Dermis lymphatic vessel endothelial cell (primary cell): ENCODE results near the gene CALML5. TPM values are rescaled to one million over a fixed set of nuclear protein-coding genes. Genes with fewer than 3 reads are reported as not detected.

Experiments used
- total RNA-seq: library from RNA; depleted of rRNA; stranded (reverse); fragments of >200 nt; gene quantifications from 2 replicates; pipeline ENCODE4 v1.2.1, GENCODE V29; 2014

CALML5 gene
- not detected in 2 replicates for total RNA-seq

GRCh38 chr10:5499493-5500140, at the start of gene CALML5:
Gene CALML5, minus strand, starts transcription at chr10:5499570. Its CDS starts 132 bp downstream, at chr10:5499438.

GRCh38 chr10:5524641-5525560, 25.5 kb upstream of the CALML5 start, which contains the start of gene CALML3:
Gene CALML3, plus strand, starts transcription at chr10:5524961. Its CDS starts 125 bp downstream, at chr10:5525086.

Other genes with a start within 250 kb of the CALML5 start
- gene UCN3, start 134.6 kb downstream of the CALML5 start, total RNA-seq: not detected in 2 replicates
- not detected in 2 replicates for gene TUBAL3, start 94.7 kb downstream of the CALML5 start, total RNA-seq
- 10.9 and 32.3 TPM in 2 replicates for gene NET1, start 87.0 kb downstream of the CALML5 start, total RNA-seq
- gene CALML3, start 25.4 kb upstream of the CALML5 start, total RNA-seq: not detected in 2 replicates
- gene ASB13, start 167.0 kb upstream of the CALML5 start, total RNA-seq: 22.2 and 33.0 TPM in 2 replicates
- gene TASOR2, start 185.3 kb upstream of the CALML5 start, total RNA-seq: 39.4 and 64.1 TPM in 2 replicates